ENCODE measurements around the gene CACNA1I.

DNA sequence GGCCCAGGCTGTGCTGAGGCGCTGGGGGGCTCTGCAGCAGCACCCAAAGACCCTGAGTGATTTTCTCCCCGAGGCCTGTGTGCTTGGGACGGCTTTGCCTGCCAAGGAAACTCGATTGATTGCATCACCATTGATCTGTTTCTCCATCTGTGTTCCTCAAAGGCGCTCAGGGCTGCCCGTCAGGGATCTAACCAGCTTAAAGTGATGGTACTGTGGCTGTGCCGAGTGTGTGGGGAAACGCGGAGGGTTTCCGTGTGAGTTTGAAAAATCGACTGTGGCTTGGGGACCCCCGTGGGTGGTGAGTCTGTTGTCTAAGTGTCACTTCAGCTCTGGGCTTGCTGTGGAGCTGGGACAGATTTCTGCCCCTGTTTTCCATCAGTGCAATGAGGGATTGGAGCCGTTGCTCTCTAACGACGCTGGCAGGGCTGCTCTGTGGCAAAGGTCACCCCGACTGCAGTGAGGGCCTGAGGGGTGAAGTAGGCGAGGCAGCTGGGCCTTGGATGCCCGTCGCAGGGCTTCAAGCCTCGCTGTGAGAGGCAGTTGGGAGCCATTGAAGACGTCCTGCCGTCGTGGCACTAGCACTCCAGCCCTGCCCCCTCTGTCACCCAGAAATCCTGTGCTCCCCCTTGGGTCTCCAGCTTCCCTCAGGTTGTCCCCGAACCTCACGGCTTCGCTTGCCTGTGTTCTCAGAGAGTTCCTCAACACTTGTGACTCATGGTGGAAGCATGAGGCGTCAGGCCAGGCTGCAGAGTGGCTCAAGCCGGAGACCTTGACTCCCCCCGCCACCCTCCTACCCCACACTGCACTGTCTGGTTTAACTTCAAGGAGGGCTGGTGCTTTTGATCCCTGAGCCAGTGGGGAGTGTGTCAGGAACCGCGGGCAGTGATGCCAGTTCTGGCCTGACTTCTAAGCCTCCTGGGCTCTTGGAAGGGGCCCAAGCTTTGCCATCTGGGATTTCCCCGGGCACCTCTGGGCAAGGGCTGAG, 21.8 kb downstream of the CACNA1I start:
- TF ChIP-seq MAX (CRISPR knock-in tag; IDR thresholded peaks at IDR 0.05) (no peak), CTCF (IDR thresholded peaks at IDR 0.05) (no peak), ZNF263 (CRISPR knock-in tag; IDR thresholded peaks at IDR 0.05; ENCODE audit: low read depth) (no peak), FOXJ3 (CRISPR knock-in tag; IDR thresholded peaks at IDR 0.05; ENCODE audit: borderline replicate concordance) (no peak), FOXK1 (CRISPR knock-in tag; IDR thresholded peaks at IDR 0.05) (no peak), CBFB (CRISPR knock-in tag; IDR thresholded peaks at IDR 0.05; ENCODE audit: low read depth) (no peak)
